Pancreas (tissue), 10 donors: ENCODE results near the gene ANKRD29. TPM values are rescaled to one million over a fixed set of nuclear protein-coding genes. Genes with fewer than 3 reads are reported as not detected.

ENCODE experiments used
- ATAC-seq, 4 donors: fragments of 200-7000 bp; cut with Tn5 transposase; one replicate each; pipeline versions ENCODE4 v1.8.0 to v1.9.1; 2020; ENCODE audit warnings: mild to moderate bottlenecking in 4 of 4, moderate library complexity in 4 of 4
- DNase-seq, 6 donors: peaks; one replicate each; pipeline ENCODE4 v3.0.0-alpha.2; 2020
- FAIRE-seq: peaks from 2 replicates; lab custom pipeline; 2012; peaks lifted over from hg19 to GRCh38; lab: Jason Lieb, UNC
- H3K27ac ChIP-seq, 4 donors: fragments of 200-600 bp; sonication (generic); 1 replicate in 3 of 4; 2 replicates in 1 of 4; pipeline versions ENCODE4 v1.5.0 to v1.8.0; 2020
- H3K27me3 ChIP-seq, 4 donors: fragments of 200-600 bp; one replicate each; pipeline ENCODE4 v1.8.0; 2021
- H3K36me3 ChIP-seq, 3 donors: fragments of 200-600 bp; sonication (generic) in 1 of 3; one replicate each; pipeline versions ENCODE4 v1.5.0 to v1.8.0; 2020 to 2021
- H3K4me1 ChIP-seq, 3 donors: fragments of 200-600 bp; one replicate each; pipeline ENCODE4 v1.8.0; 2021
- H3K4me3 ChIP-seq, 4 donors: fragments of 200-600 bp; sonication (generic) in 2 of 4; one replicate each; pipeline versions ENCODE4 v1.5.0 to v1.8.0; 2020 to 2021
- H3K9me3 ChIP-seq, 4 donors: fragments of 200-600 bp; one replicate each; pipeline ENCODE4 v1.8.0; 2021
- WGBS, 2 donors: extraction: QIAGEN DNeasy Blood & Tissue Kit; methylation state at CpG; one replicate each; pipeline ENCODE4 v1.1.7; 2013; 5-methylcytosine and 5-hydroxymethylcytosine counted together
- intact Hi-C, 3 donors: fragments of 100-400 bp; cut with DNase I; formaldehyde crosslinking; loops; one replicate each; pipeline versions ENCODE4 v1.11.1 to v1.14.2; 2022
- polyA plus RNA-seq, 2 donors: library from polyadenylated mRNA; stranded (reverse); fragments of 200-250 nt; gene quantifications; one replicate each; pipeline ENCODE4 v1.2.3, GENCODE V29; 2013
- total RNA-seq, 6 donors: library from RNA; stranded (reverse); fragmentation: NEBNext Ultra II Directional in 4 of 6; extraction: Animal tissue kit (Norgen Biotek cat#: 25700) in 4 of 6; gene quantifications; one replicate each; pipeline versions ENCODE4 v1.2.1 to v1.2.4, GENCODE V29; 2021 to 2023
- TF ChIP-seq, protein P1 (sequence below), 4 donors: fragments of 200-600 bp; sonication (generic) in 3 of 4; IDR thresholded peaks; one replicate each; pipeline versions ENCODE4 v1.5.0 to v1.8.0; 2021; ENCODE audit warnings: antibody characterized with exemption in 4 of 4
- donor health status: healthy with polysubstance abuse.
- donor health status: DM: no; HTN: no; CAD: no; lungs with moderate emphysema.
- donor health status: DM: no; HTN: no; CAD: no.
- donor health status: control.
- donor health status: control.
- donor health status: Bipolar disorder and iron deficiency.
- donor health status: DM: yes; HTN: yes; CAD: no.
- donor health status: DM: no; HTN: no; CAD: no.
- donor health status: DM: no; HTN: no; CAD: no.
- donor health status: DM: yes; HTN: yes; CAD: no.

The ANKRD29 gene
- total and polyA plus RNA-seq, 8 donors = 0.24 to 2.0 (median 0.65) TPM

DNA sequence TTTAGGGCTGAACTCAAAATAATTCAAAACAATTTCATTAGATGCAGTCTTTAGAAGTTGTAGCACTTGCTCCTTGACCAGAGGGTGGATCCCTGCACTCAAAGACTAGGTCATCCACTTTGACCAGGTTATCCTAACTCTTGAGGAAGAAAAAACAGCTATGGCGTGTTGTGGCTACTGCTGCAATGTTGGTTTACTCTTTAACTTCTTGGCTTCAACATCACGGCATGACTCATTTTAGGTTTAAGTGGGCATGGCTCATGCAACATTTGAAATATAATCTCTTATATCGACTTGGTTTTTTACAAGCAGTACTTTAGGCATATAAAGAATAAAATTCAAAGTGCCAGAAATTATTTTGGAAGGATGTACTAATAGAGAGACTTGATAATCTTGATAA is 35.4 kb downstream of the ANKRD29 start:
- ATAC-seq (peak; percentile 75 to 88 (median 80)), DNase-seq (peak in 1 of 6 donors; percentile 27), FAIRE-seq (no peak)
- 27 to 31% methylated on average over 3 of the region's 3 CpGs for WGBS, 2 donors
- no peaks in the 10 kb centered on the region for H3K36me3 ChIP-seq
- TF ChIP-seq, protein P1, sequence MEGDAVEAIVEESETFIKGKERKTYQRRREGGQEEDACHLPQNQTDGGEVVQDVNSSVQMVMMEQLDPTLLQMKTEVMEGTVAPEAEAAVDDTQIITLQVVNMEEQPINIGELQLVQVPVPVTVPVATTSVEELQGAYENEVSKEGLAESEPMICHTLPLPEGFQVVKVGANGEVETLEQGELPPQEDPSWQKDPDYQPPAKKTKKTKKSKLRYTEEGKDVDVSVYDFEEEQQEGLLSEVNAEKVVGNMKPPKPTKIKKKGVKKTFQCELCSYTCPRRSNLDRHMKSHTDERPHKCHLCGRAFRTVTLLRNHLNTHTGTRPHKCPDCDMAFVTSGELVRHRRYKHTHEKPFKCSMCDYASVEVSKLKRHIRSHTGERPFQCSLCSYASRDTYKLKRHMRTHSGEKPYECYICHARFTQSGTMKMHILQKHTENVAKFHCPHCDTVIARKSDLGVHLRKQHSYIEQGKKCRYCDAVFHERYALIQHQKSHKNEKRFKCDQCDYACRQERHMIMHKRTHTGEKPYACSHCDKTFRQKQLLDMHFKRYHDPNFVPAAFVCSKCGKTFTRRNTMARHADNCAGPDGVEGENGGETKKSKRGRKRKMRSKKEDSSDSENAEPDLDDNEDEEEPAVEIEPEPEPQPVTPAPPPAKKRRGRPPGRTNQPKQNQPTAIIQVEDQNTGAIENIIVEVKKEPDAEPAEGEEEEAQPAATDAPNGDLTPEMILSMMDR (IDR thresholded peaks at IDR 0.05) = no peak
- H3K4me1 ChIP-seq = peaks cover 0 to 8% (median 0%) of the 10 kb centered on the region in 3 donors
- no peaks in the 10 kb centered on the region for H3K9me3 ChIP-seq
- no peaks in the 10 kb centered on the region for H3K27me3 ChIP-seq
- no peak overlapping the region for H3K4me3 ChIP-seq
- peak overlapping the region in 1 of 4 donors; percentile 28 for H3K27ac ChIP-seq
- intact Hi-C loops = loop anchor here in 1 of 3 donors (10.0 kb wide), 1 partner anchor 67 kb away; no protein-coding TSS in a partner anchor

DNA sequence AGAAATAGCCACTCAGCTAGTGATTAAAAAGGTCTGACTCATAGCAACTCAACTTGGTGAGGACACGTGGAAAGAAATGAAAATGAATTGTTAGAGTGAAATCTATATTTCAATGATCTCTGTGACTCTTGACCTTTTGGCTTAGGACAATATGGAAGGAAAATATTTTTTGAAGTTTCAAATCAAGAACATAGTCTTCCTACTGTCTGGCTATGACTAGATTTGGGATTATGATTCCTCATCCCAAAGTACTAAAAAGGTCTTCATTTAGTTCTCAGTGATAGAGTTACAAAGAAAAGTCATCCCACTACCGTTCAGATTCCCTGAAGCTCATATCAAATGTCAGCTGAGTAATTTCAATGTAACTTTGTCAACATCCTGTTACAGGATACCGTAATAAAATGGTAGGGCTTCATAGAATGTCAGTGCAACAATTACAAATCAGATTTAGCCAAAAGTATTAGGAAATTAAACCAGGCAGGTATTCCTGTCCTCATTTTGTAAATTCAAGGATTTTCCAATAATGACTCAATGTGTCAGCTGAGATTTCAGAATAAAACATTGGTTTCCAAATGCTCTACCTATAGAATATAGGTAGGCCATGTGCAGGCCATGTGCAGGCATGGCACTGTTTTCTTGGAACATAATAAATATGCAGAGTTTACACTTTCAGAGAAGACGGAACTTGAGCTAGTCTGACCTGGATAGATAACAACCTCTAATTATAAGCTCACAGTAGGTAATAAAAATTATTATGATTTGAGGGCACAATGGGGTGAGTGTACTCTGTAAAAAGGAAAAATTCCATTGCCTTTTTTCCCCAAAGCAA is 36.0 kb downstream of the ANKRD29 start:
- H3K4me1 ChIP-seq = peaks cover 0 to 8% (median 0%) of the 10 kb centered on the region in 3 donors
- TF ChIP-seq, protein P1 (IDR thresholded peaks at IDR 0.05) = no peak
- FAIRE-seq = no peak
- intact Hi-C loops = loop anchor here in 1 of 3 donors (10.0 kb wide), 1 partner anchor 68 kb away; no protein-coding TSS in a partner anchor
- H3K36me3 ChIP-seq = no peaks in the 10 kb centered on the region
- H3K27ac ChIP-seq = peak overlapping the region in 1 of 4 donors; percentile 28
- DNase-seq = no peak
- no peaks in the 10 kb centered on the region for H3K27me3 ChIP-seq
- ATAC-seq = peak in 1 of 4 donors; percentile 9
- no peaks in the 10 kb centered on the region for H3K9me3 ChIP-seq
- no peak overlapping the region for H3K4me3 ChIP-seq
- WGBS, 2 donors = 49 to 54% methylated on average over 4 of the region's 4 CpGs

DNA sequence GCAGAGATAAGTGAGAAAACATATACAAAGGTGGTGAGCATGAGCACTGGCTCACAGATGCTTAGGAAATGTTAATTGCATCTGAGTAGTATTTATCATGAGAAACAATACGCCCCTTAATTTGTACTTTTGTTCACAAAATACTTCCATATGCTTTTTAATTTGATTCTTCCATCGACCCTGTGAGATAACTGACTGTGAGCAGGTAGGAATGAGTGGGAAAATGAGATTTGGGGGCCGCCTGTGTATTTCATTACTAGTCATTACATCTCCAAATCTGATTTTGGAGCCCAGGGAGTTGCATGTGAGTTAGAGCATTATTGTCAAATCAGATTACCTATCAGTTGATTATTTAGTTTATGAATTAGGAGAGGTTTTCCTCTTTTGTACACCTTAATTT is 39.7 kb downstream of the ANKRD29 start:
- Histone ChIP-seq H3K27ac (no peak overlapping the region), H3K4me1 (peaks cover 0 to 8% (median 5%) of the 10 kb centered on the region in 3 donors), H3K9me3 (no peaks in the 10 kb centered on the region), H3K27me3 (no peaks in the 10 kb centered on the region), H3K4me3 (no peak overlapping the region), H3K36me3 (no peaks in the 10 kb centered on the region)
- no peak for FAIRE-seq
- 65 to 71% methylated on average over 3 of the region's 3 CpGs for WGBS, 2 donors
- intact Hi-C loops = loop anchor here in 2 of 3 donors (5.0 to 10.0 kb wide), 3 partner anchors 72 to 294 kb away; no protein-coding TSS in a partner anchor
- no peak for DNase-seq
- ATAC-seq = no peak
- TF ChIP-seq, protein P1 (IDR thresholded peaks at IDR 0.05) = no peak

DNA sequence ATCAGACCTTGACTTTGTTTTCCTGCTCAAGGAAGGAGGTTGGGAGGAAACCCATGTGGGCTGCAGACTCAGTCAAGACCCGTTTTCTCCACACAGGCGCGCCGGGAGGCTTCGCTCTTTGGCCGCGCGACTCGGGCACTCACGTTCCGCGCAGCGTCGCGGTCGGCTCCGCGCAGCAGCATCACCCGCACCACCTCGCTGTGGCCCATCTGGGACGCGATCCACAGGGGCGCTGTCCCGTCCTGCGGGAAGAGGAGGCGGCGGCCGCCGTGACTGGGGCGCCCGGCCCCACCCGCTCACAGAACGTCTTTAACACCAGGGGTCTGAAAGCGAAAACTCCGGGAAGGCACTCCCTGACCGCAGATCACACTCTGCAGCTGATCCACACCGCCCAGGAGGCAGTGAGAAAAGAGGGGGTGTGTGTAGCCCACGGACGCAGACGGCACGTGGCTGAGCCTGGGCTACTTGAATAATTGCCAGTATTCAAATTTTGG is 43.3 kb downstream of the ANKRD29 start:
- peaks cover 0 to 8% (median 0%) of the 10 kb centered on the region in 3 donors for H3K4me1 ChIP-seq

More for the DNA sequence above, 43.3 kb downstream of the ANKRD29 start:
- Histone ChIP-seq H3K9me3 (no peaks in the 10 kb centered on the region), H3K4me3 (peak overlapping the region in 3 of 4 donors; percentile 21 to 46 (median 35)), H3K27me3 (no peaks in the 10 kb centered on the region), H3K36me3 (no peaks in the 10 kb centered on the region), H3K27ac (peak overlapping the region in 1 of 4 donors; percentile 17)
- ATAC-seq (peak; percentile 57 to 70 (median 62)), FAIRE-seq (no peak), DNase-seq (peak in 2 of 6 donors; percentile 46 to 63)
- intact Hi-C loops = no loop called here
- 2 to 7% methylated on average over 41 of the region's 41 CpGs for WGBS, 2 donors
- TF ChIP-seq, protein P1 (IDR thresholded peaks at IDR 0.05) = no peak
